Upper lobe of right lung (tissue), 1 donor: ENCODE measurements around the gene KRTAP12-1. TPM values are rescaled to one million over a fixed set of nuclear protein-coding genes. Genes with fewer than 3 reads are reported as not detected.

Experiments used
- ATAC-seq: fragments of 200-7000 bp; cut with Tn5 transposase; one replicate; pipeline ENCODE4 v1.9.1; 2020; ENCODE audit warnings: mild to moderate bottlenecking, moderate library complexity
- DNase-seq: peaks from one replicate; pipeline ENCODE4 v3.0.0-alpha.2; 2020
- H3K27ac ChIP-seq: fragments of 200-600 bp; one replicate; pipeline ENCODE4 v1.8.0; 2022
- H3K27me3 ChIP-seq: fragments of 200-600 bp; one replicate; pipeline ENCODE4 v1.8.0; 2022; ENCODE audit warnings: mild to moderate bottlenecking
- H3K36me3 ChIP-seq: fragments of 200-600 bp; one replicate; pipeline ENCODE4 v1.8.0; 2022
- H3K4me1 ChIP-seq: fragments of 200-600 bp; one replicate; pipeline ENCODE4 v1.8.0; 2022
- H3K4me3 ChIP-seq: fragments of 200-600 bp; one replicate; pipeline ENCODE4 v1.8.0; 2022; ENCODE audit warnings: mild to moderate bottlenecking
- H3K9me3 ChIP-seq: fragments of 200-600 bp; one replicate; pipeline ENCODE4 v1.8.0; 2022
- intact Hi-C: fragments of 100-400 bp; cut with DNase I; formaldehyde crosslinking; loops from one replicate; pipeline ENCODE4 v1.11.0; 2022
- total RNA-seq: library from RNA; stranded (reverse); fragmentation: NEBNext Ultra II Directional; extraction: Animal tissue kit (Norgen Biotek cat#: 25700); gene quantifications from one replicate; pipeline ENCODE4 v1.2.1, GENCODE V29; 2021
- TF ChIP-seq, protein P1 (sequence below): fragments of 200-600 bp; IDR thresholded peaks from one replicate; pipeline ENCODE4 v1.8.0; 2022; ENCODE audit warnings: antibody characterized with exemption
- donor health status: DM: no; HTN: yes; CAD: no; lungs with severe emphysema.

KRTAP12-1 gene
- total RNA-seq, 1 donor from 2014 or later = not detected

DNA sequence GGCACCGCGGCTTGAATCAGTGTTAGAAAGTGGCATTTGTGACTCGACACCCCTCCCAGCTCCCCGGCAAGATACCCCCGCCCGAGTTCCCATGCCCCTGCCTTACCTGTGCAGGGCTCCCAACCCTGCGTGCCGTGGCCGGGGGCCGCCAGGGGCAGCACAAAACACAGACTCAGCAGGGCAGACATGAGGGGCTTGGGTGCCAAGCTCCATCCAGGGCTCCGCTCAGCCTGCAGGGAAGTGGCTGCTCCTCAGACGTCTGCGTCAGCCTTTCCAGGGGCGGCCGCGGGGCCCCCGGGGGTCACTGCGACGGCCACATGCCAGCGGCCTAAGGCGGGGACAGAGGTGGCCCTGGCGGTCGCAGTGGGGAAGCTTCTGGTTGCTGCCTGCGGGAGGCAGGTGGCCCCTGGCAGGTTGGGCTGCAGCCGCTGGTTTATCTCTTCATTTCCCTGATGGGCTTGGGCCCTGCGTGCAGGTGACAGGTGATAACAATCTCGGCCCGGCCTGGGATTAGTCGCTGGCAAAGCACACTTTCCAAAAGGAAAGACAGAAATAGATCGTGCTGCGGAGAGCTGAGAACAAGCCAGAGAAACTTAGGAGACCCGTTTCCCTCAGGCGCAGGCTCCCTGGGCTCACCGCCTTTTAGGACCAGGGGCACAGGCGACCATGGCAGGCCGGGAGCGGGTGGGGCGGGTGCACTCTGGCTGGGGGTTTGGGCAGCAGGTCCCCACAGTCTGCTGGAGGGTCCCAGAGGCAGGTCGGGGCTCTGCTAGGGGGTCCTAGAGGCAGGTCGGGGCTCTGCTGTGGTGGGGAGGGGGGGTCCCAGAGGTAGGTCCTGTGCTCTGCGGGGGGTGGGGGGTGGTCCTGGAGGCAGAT lies 29.6 kb upstream of the KRTAP12-1 start, which contains the start of gene TSPEAR:
TSPEAR (minus strand) TSS at position 246 of the 876 bp plus-strand sequence; CDS start at position 188, 58 bp downstream.
- ATAC-seq (no peak), DNase-seq (peak; percentile 64)
- intact Hi-C loops = no loop called here
- Histone ChIP-seq H3K4me3 (no peak within 1 kb of the TSS), H3K27ac (no peak within 1 kb of the TSS), H3K27me3 (peaks cover 66% of the 10 kb centered on the region), H3K36me3 (no peaks in the 10 kb centered on the region), H3K9me3 (no peaks in the 10 kb centered on the region), H3K4me1 (peaks cover 8% of the 10 kb centered on the region)
- TF ChIP-seq, protein P1, sequence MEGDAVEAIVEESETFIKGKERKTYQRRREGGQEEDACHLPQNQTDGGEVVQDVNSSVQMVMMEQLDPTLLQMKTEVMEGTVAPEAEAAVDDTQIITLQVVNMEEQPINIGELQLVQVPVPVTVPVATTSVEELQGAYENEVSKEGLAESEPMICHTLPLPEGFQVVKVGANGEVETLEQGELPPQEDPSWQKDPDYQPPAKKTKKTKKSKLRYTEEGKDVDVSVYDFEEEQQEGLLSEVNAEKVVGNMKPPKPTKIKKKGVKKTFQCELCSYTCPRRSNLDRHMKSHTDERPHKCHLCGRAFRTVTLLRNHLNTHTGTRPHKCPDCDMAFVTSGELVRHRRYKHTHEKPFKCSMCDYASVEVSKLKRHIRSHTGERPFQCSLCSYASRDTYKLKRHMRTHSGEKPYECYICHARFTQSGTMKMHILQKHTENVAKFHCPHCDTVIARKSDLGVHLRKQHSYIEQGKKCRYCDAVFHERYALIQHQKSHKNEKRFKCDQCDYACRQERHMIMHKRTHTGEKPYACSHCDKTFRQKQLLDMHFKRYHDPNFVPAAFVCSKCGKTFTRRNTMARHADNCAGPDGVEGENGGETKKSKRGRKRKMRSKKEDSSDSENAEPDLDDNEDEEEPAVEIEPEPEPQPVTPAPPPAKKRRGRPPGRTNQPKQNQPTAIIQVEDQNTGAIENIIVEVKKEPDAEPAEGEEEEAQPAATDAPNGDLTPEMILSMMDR = no peak

DNA sequence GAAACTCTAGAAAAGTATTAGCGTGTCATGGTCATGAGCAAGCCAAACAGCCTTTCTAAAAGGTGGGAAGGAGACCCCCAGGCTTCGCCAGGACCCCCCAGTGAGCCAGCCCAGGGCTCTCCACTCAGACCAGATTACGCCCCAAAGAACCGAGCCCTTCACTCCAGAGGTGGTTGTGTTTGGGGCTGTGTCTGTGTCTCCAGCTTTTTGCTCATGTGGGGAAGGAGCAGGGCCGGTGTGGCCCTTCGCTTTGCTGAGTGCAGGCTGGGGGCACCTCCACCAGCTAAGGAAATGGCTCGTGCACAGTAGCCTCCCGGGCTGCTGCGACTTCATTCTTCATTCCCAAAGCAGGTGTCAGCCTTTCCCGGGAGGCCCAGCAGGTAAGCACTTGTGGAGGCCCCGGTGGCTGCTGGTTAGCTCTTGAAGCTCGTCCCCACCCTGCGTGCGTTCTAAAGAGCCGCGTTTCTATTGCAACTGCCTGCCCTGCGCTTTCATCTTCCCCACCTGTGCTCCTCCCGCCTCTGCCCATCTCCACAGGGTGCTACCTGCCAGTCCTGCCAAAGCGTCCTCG lies 28.9 kb upstream of the KRTAP12-1 start:
- DNase-seq (peak; percentile 65), ATAC-seq (peak; percentile 36)
- H3K27ac ChIP-seq = no peak overlapping the region
- H3K4me1 ChIP-seq = peaks cover 8% of the 10 kb centered on the region
- TF ChIP-seq, protein P1 = no peak
- no peak overlapping the region for H3K4me3 ChIP-seq
- intact Hi-C loops = no loop called here
- no peaks in the 10 kb centered on the region for H3K9me3 ChIP-seq
- H3K36me3 ChIP-seq = no peaks in the 10 kb centered on the region
- H3K27me3 ChIP-seq = peaks cover 73% of the 10 kb centered on the region

DNA sequence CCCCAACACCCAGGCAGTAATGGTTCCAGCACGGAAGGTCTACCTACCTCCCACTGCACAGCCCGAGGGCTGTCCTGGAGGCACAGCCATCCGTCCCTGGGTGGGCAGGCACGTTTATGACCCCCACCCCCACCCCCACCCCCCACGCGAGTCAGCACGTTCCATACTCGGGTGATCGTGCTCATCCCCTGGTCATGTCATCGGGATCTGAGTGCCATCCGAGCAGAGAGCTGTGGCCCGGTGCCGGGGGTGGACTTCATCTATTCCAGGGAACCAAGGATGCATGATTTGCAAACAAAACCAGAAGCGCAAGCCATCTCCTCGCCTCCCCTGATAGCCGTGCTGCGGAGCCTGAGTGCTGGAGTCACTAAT lies 28.3 kb upstream of the KRTAP12-1 start:
- Histone ChIP-seq H3K4me3 (no peak overlapping the region), H3K9me3 (no peaks in the 10 kb centered on the region), H3K36me3 (no peaks in the 10 kb centered on the region), H3K4me1 (peaks cover 8% of the 10 kb centered on the region), H3K27me3 (peaks cover 73% of the 10 kb centered on the region), H3K27ac (no peak overlapping the region)
- DNase-seq = peak; percentile 52
- intact Hi-C loops = no loop called here
- ATAC-seq = no peak
- TF ChIP-seq, protein P1 = no peak

DNA sequence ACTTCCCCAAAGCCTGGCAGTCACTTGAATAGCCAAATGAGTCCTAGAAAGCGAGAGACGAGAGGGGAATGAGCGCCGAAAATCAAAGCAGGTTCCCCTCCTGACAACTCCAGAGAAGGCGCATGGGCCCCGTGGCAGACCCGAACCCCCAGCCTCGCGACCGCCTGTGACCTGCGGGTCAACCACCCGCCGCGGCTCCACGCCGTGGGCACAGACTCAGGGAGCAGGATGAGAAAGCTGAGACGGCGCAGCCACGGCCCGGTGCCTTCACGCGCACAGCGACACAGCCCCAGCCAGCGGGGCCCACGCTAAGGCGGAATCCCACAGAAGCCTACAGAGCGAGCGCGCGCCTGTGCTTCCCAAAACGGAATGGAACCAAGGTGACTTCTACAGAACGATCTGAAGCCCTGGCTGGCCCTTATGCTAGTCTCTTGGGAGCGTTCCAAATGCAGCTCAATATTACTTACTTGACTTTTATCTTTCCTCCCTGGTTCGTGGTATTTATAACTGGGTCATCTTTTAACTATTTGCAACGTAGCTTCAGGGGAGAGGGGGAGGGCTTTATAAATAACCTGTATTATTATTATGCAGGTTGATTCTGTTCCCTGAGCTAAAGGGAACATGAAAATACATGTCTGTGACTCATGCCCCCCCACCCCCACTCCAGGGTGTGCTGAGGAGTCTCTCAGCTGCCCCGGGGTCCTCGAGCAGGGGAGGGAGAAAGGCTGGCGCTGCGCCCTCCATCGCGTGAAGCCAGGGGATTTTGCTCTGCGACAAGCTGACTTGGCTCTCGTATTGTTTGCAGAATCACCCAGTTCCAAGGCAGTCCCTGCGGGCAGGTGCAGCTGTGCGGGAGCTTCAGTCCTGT lies 27.7 kb upstream of the KRTAP12-1 start:
- H3K27me3 ChIP-seq = peaks cover 75% of the 10 kb centered on the region
- peaks cover 8% of the 10 kb centered on the region for H3K4me1 ChIP-seq
- no peaks in the 10 kb centered on the region for H3K9me3 ChIP-seq
- H3K27ac ChIP-seq = no peak overlapping the region
- H3K4me3 ChIP-seq = peak overlapping the region; percentile 8
- peak; percentile 53 for ATAC-seq
- H3K36me3 ChIP-seq = no peaks in the 10 kb centered on the region
- TF ChIP-seq, protein P1 = no peak
- intact Hi-C loops = no loop called here
- peak; percentile 70 for DNase-seq

DNA sequence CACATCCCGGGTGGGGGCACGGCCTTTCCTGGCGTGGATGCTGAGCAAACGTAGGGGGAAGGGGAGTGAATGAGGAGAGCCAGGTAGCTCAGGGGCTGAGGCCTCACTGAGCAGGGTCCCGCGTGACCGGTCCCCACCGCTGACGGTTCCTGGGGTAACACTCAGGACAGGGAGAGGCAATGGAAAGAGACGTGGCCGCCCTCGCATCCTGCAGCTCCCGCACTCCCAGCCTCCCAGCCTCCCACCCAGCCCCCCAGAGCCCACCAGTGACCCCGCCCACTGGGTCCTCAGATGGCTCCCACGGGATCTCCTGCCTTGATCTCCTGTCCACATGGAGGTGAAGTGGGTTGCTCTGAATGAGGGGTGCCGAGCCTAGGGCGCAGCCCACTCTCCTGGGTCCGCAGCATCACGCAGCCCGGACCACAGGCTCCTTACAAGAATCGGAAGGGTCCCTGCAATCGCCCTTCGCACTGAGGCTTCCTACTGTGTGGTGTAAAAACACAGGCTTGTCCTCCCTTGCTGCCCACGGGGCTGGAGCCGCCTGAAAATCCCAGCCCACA lies 27.0 kb upstream of the KRTAP12-1 start:
- TF ChIP-seq, protein P1 = no peak
- no peaks in the 10 kb centered on the region for H3K36me3 ChIP-seq
- peaks cover 8% of the 10 kb centered on the region for H3K4me1 ChIP-seq
- intact Hi-C loops = no loop called here
- DNase-seq = peak; percentile 53
- H3K4me3 ChIP-seq = peak overlapping the region; percentile 8
- peak; percentile 56 for ATAC-seq
- H3K27ac ChIP-seq = no peak overlapping the region
- no peaks in the 10 kb centered on the region for H3K9me3 ChIP-seq
- H3K27me3 ChIP-seq = peaks cover 80% of the 10 kb centered on the region
